NCI-H2107 treated with DMSO at 0.1 percent for 48 hours (cell line): ENCODE data around the gene ODAD2.
"Not testable (repeated sequence)": the region's sequence is repeated elsewhere in the genome, so short reads cannot be mapped to it uniquely, and the experiment has no call there.

ENCODE experiments used
- DNase-seq: peaks from one replicate; lab custom pipeline; 2025; ENCODE audit not compliant: unreplicated experiment; lab: John Stamatoyannopoulos, UW

Gene ODAD2, protein sequence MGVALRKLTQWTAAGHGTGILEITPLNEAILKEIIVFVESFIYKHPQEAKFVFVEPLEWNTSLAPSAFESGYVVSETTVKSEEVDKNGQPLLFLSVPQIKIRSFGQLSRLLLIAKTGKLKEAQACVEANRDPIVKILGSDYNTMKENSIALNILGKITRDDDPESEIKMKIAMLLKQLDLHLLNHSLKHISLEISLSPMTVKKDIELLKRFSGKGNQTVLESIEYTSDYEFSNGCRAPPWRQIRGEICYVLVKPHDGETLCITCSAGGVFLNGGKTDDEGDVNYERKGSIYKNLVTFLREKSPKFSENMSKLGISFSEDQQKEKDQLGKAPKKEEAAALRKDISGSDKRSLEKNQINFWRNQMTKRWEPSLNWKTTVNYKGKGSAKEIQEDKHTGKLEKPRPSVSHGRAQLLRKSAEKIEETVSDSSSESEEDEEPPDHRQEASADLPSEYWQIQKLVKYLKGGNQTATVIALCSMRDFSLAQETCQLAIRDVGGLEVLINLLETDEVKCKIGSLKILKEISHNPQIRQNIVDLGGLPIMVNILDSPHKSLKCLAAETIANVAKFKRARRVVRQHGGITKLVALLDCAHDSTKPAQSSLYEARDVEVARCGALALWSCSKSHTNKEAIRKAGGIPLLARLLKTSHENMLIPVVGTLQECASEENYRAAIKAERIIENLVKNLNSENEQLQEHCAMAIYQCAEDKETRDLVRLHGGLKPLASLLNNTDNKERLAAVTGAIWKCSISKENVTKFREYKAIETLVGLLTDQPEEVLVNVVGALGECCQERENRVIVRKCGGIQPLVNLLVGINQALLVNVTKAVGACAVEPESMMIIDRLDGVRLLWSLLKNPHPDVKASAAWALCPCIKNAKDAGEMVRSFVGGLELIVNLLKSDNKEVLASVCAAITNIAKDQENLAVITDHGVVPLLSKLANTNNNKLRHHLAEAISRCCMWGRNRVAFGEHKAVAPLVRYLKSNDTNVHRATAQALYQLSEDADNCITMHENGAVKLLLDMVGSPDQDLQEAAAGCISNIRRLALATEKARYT

GRCh38 chr10:27998954-27999275 is at the start of gene ODAD2:
ODAD2 (minus strand) TSS chr10:27999079; CDS start chr10:27995142, 3,937 bp downstream.
- no peak for DNase-seq

GRCh38 chr10:28047061-28047460 is 48.2 kb upstream of the ODAD2 start:
- no peak for DNase-seq

DNA sequence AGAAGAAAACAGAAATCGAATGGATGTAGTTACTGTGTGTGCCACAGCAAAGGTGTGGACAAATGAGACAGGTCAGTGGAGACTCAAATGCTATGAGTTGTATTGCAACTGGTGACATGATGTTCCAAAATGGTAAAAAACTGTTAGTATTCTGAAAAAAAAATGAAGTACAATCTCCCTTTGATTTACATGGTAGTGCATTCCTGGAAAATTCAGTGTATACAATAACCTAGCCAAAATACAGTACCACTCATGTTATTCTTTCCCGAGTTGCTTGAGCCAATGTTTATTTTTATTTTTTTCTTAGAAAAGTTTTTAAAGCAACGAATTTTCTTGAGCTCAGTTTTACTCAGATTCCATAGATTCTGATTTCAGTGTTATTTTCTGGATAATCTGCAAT is 47.7 kb upstream of the ODAD2 start:
- DNase-seq, result no peak

DNA sequence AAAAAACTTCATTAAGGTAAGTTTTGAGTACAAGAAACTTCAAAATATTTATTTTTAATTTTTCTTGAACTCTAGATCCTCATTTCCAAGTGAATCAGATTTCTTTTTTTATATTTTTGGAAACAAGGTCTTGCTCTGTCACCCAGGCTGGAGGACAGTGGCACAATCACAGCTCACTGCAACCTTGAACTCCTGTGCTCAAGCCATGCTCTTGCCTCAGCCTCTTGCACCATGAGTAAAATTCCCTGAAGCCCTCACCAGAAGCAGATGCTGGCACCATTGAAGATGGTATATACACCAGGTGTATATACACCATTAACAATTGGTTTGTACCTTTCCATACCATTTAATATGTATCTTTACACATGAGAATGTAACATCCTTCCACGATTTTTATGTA is 45.1 kb upstream of the ODAD2 start:
- DNase-seq, result no peak

DNA sequence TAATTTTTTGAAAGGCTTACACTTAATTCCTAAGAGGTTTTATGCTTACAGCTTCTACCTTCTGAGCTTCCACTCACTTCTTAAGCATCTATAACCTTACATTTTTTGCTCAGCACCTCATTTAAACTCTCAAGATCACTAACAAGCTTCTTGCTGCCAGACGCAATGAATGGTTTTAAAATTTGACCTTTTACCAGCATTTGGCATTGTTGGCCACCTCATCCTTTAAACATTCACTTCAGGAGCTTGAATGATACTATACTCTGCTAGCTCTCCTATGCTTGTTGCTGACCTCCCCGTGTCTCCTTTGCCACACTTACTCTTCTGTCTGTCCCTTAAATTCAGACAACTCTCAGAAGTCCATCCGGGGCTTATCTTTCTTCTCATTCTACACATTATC is 37.7 kb upstream of the ODAD2 start:
- no peak for DNase-seq

- no peak for DNase-seq
Observed at GRCh38 chr10:28020993-28021982, 22.4 kb upstream of the ODAD2 start.

DNA sequence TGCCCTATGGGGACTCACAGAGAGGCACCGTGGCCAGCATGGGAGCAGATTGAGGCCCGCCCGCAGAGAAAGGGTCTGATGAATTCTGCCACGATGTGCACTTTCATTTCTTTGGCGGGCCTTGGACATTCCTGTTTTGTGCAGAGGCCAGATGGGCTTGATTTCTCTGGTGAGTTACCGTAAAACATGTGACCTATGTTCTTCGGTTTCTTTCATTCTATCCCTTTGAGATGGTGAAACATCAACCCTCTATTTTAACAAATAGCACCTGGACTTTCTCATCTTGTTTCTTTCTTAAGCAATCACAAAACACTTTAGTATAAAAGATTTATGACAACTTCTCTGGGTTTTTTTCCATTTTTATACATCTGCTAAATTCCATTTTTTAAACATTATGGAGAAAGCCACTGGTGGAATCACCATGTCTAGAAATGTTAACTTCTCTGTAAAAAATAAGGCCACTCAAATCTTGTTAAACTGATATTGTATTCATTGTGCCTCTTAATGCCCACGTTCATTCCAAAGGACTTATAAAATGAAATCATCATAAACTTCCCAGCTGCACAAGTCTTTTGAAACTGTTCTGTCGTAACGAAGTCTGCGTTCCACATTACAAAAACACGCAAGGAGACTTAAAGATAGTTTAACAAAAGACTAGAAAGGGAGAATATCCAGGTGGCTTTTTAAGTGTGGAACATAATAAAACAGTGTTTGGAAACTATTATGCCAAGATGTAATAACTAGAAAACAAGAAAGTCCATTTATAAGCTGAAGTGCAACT is 21.4 kb upstream of the ODAD2 start:
- no peak for DNase-seq

DNA sequence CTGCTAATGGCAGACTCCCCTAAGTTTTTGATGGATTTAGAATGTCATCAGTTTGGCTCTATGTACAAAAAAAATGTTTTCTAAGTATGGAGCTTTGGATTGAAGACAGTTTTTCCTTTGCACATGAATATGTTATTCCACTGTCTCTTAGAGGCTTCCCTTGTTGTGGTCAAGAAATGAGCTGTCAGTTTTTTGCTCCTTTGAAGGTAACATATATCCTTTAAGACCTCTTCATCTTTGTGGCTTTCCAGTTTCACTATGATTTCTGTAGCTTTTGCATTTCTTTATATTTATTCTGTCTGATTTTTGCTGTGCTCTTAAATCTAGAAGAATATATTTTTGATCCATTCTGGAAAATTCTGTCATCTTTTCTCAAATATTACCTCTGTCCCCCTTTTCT is 15.8 kb upstream of the ODAD2 start:
- DNase-seq, result no peak

DNA sequence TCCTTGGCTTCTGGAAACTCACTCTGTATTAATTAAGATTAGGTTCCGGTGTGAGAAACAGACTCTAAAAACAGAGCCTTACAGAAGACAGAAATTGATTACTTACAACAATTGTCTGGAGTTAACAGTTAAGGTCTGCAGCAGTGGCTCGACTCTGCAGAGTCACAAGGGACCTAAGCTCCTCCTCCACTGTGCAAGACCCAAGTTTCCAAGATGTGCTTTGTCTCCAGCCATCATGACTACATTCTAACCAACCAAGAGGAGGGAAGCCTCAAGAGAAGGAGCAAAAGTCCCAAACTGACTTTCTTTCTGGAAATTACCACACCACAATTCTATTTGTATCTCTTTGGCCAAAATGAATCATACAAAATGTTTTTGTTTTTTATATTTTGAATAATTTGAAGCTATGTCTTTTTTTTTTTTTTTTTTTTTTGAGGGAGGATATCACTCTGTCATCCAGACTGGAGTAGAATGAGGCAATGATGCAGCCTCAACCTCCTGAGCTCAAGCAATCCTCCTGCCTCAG is 14.2 kb upstream of the ODAD2 start:
- no peak for DNase-seq

- no peak for DNase-seq
Observed at GRCh38 chr10:28010821-28011220, 11.9 kb upstream of the ODAD2 start.

- no peak for DNase-seq
Observed at GRCh38 chr10:28008054-28008453, 9.2 kb upstream of the ODAD2 start.

DNA sequence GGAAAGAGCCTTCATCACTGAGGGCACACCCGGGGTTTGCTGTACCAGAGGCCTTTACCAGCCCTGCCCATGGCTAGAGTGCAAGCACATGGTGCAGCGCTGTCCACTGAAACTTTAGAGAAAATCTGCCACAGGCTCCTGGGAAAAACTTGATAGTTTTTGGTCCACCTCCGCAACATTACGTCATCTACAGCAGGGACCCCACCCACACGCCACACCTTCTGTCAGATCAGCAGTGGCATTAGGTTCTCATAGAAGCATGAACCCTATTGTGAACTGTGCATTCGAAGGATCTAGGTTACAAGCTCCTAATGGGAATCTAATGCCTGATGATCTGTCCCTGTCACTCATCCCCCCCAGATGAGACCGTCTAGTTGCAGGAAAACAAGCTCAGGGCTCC is 2.5 kb upstream of the ODAD2 start:
- DNase-seq, result no peak

- no peak for DNase-seq
Observed at GRCh38 chr10:27998178-27998953, 513 bp downstream of the ODAD2 start.

GRCh38 chr10:27997865-27998177 is 1.1 kb downstream of the ODAD2 start:
- no peak for DNase-seq

- DNase-seq, result no peak
Observed at GRCh38 chr10:27995311-27995710, 3.6 kb downstream of the ODAD2 start.

DNA sequence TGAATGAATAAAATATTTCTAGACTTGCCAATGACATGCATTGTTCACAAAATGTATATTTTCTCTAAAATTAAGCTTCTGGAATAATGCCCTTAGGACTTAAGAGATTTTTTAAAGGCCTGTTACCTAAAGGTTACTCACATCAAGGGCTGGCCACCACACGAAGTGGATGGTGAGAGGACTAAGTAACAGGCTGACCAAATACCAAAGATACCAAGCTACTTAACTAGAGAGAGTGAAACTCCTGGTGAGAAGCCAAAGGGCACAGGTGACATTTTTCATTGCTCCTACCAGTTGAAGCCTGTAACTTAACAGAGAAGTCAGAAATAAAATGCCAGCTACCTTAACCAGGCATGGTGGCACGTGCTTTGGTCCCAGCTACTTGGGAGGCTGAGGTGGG is 9.5 kb downstream of the ODAD2 start:
- DNase-seq, result not testable (repeated sequence)

- DNase-seq, result no peak
Observed at GRCh38 chr10:27986821-27987220, 12.1 kb downstream of the ODAD2 start.

DNA sequence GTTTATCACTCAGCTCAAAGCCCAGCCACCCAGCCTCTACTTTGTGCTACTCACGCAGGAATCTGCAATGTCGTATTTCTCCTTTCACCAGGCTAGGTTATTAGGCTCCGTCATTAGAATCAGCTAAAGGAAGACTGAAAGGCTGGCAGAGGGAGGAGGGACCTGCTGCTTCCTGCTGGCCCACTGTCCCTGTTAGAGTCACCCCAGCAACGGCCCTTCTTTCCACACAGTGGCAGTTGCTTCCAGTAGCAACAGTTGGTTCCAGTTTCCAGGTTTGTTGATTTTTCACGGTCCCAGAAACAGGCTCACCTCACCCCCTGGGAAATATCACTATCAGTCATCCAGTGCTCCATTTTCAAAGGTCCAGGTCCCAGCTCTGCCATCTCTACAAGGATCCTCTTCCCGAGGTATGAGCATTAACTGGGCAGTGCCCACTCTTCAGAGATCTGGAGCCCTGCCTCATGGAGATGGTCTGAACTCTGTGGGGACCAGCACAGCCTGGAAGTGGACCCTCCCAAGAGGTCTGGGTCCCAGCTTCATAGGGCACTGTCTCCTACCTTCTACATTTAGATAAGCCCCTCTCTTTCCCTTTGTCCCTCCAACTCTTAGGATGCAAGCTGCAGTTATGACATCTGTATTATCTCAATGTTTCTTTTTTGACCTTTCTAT is 15.9 kb downstream of the ODAD2 start:
- DNase-seq, result no peak

DNA sequence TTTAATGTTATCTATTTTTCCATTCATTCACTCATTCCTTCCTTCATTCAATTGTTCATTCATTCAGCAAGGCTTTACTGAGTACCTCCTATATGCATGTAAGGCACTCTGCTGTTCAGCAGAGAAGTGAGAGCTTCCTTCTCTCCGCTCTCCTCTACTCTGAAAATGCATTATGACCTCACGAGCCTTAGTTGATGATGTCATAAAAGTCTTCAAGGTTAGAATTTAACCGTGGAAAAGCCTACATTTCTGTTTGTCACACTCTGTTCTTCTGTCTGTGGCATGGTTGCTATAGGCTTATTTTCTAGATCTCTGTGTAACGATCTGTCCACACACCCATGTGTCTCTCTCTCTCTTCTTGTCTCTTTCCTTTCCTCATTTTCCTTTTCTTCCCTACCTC is 17.1 kb downstream of the ODAD2 start:
- DNase-seq, result no peak
